K562 (cell line): ENCODE data around the gene AQP2. TPM values are rescaled to one million over a fixed set of nuclear protein-coding genes. Genes with fewer than 3 reads are reported as not detected.

Experiments
- ARHGAP35 ChIP-seq: fragments of 450-650 bp; IDR thresholded peaks from 2 replicates; pipeline ENCODE4 v1.6.1; 2018; ENCODE audit not compliant: partially characterized antibody
- ATF7 ChIP-seq: fragments of 450-650 bp; IDR thresholded peaks from 2 replicates; pipeline ENCODE4 v1.7.1; 2014; ENCODE audit warnings: mild to moderate bottlenecking, moderate library complexity
- CHD4 ChIP-seq: fragments of 200-600 bp; sonication (generic); IDR thresholded peaks from 3 replicates; pipeline ENCODE4 v1.6.1; 2012; ENCODE audit warnings: low read depth, mild to moderate bottlenecking, mixed read lengths, low read length, inconsistent platforms; ENCODE audit not compliant: insufficient read depth, insufficient replicate concordance, poor library complexity, severe bottlenecking
- KAT2B ChIP-seq: IDR thresholded peaks from one replicate; pipeline ENCODE4 v1.6.1; 2012; ENCODE audit warnings: low read depth, mild to moderate bottlenecking, control low read depth, inconsistent platforms, low read length, moderate library complexity
- MAFK ChIP-seq: IDR thresholded peaks from 2 replicates; pipeline ENCODE4 v1.6.1; 2011; ENCODE audit warnings: low read length, improper control_type of control experiment
- NR2C2 ChIP-seq, 2 experiments: fragments of 200-800 bp in 1 of 2; sonication (Bioruptor generic) in 1 of 2; sonication (generic) in 1 of 2; formaldehyde crosslinking in 1 of 2; IDR thresholded peaks; 2 replicates each; pipeline versions ENCODE4 v1.6.1 to v1.8.0; 2016 to 2022; ENCODE audit warnings: mild to moderate bottlenecking in 1 of 2, missing compliant biosample characterization in 1 of 2, missing genetic modification characterization in 1 of 2, missing genetic modification reagents in 1 of 2
- THRB ChIP-seq: fragments of 450-650 bp; formaldehyde crosslinking; conservative IDR thresholded peaks from 2 replicates; pipeline ENCODE4 v1.4.0; 2022; ENCODE audit warnings: mild to moderate bottlenecking, missing genetic modification characterization
- ZBTB2 ChIP-seq: fragments of 450-650 bp; IDR thresholded peaks from 2 replicates; pipeline ENCODE4 v1.6.1; 2016; ENCODE audit warnings: antibody characterized with exemption
- ZBTB9 ChIP-seq: fragments of 450-650 bp; formaldehyde crosslinking; IDR thresholded peaks from 2 replicates; pipeline ENCODE4 v1.4.0; 2020; ENCODE audit warnings: mild to moderate bottlenecking, moderate library complexity
- ZNF124 ChIP-seq: sonication (generic); formaldehyde crosslinking; IDR thresholded peaks from 2 replicates; pipeline ENCODE4 v1.8.1; 2022; ENCODE audit warnings: missing genetic modification reagents
- ZNF347 ChIP-seq: fragments of 450-650 bp; formaldehyde crosslinking; IDR thresholded peaks from 2 replicates; pipeline ENCODE4 v1.4.0; 2020; ENCODE audit warnings: low read depth, mild to moderate bottlenecking, moderate library complexity
- ZNF644 ChIP-seq: fragments of 200-800 bp; sonication (Bioruptor generic); IDR thresholded peaks from 2 replicates; pipeline ENCODE4 v1.6.1; 2016; ENCODE audit warnings: low read depth, missing genetic modification characterization, missing compliant biosample characterization
- polyA plus RNA-seq, 8 experiments: library from polyadenylated mRNA; depleted of rRNA in 4 of 8; stranded (reverse) in 5 of 8; unstranded in 3 of 8; fragments of >200 nt; fragmentation: Nextera tagmentation in 2 of 8; fragmentation: Illumina TruSeq in 1 of 8; extraction: Ambion mirVana in 2 of 8; extraction: Trizol in 1 of 8; gene quantifications; 2 replicates each; pipeline versions ENCODE4 v1.2.1 to v1.2.3, GENCODE V29; 2011 to 2014; ENCODE audit warnings: inconsistent platforms in 1 of 8, missing spikeins in 1 of 8
- total RNA-seq, 7 experiments: library from RNA; depleted of rRNA in 6 of 7; stranded (reverse); fragments of >200 nt in 6 of 7; fragmentation: Illumina TruSeq in 2 of 7; extraction: Trizol in 2 of 7; gene quantifications; 2 replicates each; pipeline versions ENCODE4 v1.2.1 to v1.2.3, GENCODE V29; 2011 to 2021; ENCODE audit warnings: low replicate concordance in 1 of 7
- TF ChIP-seq, protein P1 (sequence below): fragments of 250-450 bp; sonication (Bioruptor Pico); IDR thresholded peaks from 2 replicates; pipeline ENCODE4 v1.8.0; 2021; ENCODE audit warnings: moderate library complexity, mild to moderate bottlenecking, inconsistent platforms
- TF ChIP-seq, protein P2 (sequence below): sonication (generic); IDR thresholded peaks from 2 replicates; pipeline ENCODE4 v1.6.1; 2016
- TF ChIP-seq, protein P3 (sequence below): fragments of 150-350 bp; IDR thresholded peaks from 2 replicates; pipeline ENCODE4 v1.6.1; 2014; ENCODE audit warnings: low read depth, mild to moderate bottlenecking, low read length, borderline replicate concordance

AQP2 gene
- total and polyA plus RNA-seq, 9 of the 15 experiments (the other 6 are each of a cell fraction or from before 2014, with no cell fraction given), result not detected

GRCh38 chr12:49945394-49946080, 5.0 kb upstream of the AQP2 start (continued):
- TF ChIP-seq, protein P1, sequence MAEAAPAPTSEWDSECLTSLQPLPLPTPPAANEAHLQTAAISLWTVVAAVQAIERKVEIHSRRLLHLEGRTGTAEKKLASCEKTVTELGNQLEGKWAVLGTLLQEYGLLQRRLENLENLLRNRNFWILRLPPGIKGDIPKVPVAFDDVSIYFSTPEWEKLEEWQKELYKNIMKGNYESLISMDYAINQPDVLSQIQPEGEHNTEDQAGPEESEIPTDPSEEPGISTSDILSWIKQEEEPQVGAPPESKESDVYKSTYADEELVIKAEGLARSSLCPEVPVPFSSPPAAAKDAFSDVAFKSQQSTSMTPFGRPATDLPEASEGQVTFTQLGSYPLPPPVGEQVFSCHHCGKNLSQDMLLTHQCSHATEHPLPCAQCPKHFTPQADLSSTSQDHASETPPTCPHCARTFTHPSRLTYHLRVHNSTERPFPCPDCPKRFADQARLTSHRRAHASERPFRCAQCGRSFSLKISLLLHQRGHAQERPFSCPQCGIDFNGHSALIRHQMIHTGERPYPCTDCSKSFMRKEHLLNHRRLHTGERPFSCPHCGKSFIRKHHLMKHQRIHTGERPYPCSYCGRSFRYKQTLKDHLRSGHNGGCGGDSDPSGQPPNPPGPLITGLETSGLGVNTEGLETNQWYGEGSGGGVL (CRISPR knock-in tag), result no peak
- TF ChIP-seq, protein P2, sequence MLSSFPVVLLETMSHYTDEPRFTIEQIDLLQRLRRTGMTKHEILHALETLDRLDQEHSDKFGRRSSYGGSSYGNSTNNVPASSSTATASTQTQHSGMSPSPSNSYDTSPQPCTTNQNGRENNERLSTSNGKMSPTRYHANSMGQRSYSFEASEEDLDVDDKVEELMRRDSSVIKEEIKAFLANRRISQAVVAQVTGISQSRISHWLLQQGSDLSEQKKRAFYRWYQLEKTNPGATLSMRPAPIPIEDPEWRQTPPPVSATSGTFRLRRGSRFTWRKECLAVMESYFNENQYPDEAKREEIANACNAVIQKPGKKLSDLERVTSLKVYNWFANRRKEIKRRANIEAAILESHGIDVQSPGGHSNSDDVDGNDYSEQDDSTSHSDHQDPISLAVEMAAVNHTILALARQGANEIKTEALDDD, result no peak
- peak; percentile 70 for TF ChIP-seq ATF7
- no peak for TF ChIP-seq ZNF124 (CRISPR knock-in tag)
- TF ChIP-seq NR2C2 (CRISPR knock-in tag; IDR thresholded peaks at IDR 0.05), result no peak
- peak; percentile 47 for TF ChIP-seq NR2C2 (tag; IDR thresholded peaks at IDR 0.05)
- TF ChIP-seq ZBTB9 (CRISPR knock-in tag), result 0 out of 2 replicates have a peak, but pooled peaks have one; percentile 35
- TF ChIP-seq CHD4, result no peak
- no peak for TF ChIP-seq THRB (CRISPR knock-in tag)
- no peak for TF ChIP-seq ARHGAP35
- no peak for TF ChIP-seq KAT2B
- TF ChIP-seq ZBTB2, result peak; percentile 45; the same call in 1 of the 2 replicates
- no peak for TF ChIP-seq MAFK
- TF ChIP-seq ZNF347 (CRISPR knock-in tag), result no peak
- no peak for TF ChIP-seq ZNF644 (tag)
- TF ChIP-seq, protein P3, sequence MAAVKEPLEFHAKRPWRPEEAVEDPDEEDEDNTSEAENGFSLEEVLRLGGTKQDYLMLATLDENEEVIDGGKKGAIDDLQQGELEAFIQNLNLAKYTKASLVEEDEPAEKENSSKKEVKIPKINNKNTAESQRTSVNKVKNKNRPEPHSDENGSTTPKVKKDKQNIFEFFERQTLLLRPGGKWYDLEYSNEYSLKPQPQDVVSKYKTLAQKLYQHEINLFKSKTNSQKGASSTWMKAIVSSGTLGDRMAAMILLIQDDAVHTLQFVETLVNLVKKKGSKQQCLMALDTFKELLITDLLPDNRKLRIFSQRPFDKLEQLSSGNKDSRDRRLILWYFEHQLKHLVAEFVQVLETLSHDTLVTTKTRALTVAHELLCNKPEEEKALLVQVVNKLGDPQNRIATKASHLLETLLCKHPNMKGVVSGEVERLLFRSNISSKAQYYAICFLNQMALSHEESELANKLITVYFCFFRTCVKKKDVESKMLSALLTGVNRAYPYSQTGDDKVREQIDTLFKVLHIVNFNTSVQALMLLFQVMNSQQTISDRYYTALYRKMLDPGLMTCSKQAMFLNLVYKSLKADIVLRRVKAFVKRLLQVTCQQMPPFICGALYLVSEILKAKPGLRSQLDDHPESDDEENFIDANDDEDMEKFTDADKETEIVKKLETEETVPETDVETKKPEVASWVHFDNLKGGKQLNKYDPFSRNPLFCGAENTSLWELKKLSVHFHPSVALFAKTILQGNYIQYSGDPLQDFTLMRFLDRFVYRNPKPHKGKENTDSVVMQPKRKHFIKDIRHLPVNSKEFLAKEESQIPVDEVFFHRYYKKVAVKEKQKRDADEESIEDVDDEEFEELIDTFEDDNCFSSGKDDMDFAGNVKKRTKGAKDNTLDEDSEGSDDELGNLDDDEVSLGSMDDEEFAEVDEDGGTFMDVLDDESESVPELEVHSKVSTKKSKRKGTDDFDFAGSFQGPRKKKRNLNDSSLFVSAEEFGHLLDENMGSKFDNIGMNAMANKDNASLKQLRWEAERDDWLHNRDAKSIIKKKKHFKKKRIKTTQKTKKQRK, result no peak
